KBM-7 (cell line): ENCODE data around the gene SEMG2.

Experiments
- DNase-seq: peaks from one replicate; pipeline ENCODE4 v3.0.0-alpha.2; 2015
- in situ Hi-C: fragments of 300-500 bp; cut with MboI; formaldehyde crosslinking; loops from 2 replicates; pipeline ENCODE4 v1.14.3; 2020; ENCODE audit warnings: low sequenced_read_pairs, low pct_unique_long_range_greater_than_20kb, mixed read lengths

SEMG2 gene

DNA sequence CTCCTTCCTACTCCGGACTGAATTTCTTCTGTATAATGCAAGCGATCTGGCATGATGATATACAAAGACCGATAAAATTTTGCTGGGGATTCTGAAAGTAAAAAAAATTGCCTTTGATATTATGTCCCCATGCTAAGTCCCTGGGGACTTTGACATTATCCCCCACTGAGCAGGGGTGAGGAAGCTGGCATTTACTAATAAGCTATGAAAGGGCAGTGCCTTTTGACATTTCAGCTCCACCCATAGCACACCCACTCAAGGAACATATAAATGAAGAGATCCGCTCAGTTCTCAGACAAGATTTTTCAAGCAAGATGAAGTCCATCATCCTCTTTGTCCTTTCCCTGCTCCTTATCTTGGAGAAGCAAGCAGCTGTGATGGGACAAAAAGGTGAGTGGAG, at the start of gene SEMG2:
Gene SEMG2 (plus strand): TSS at position 298 of the 400 bp plus-strand sequence. CDS start 17 bp downstream, at position 315.
- in situ Hi-C loops = no loop called here

DNA sequence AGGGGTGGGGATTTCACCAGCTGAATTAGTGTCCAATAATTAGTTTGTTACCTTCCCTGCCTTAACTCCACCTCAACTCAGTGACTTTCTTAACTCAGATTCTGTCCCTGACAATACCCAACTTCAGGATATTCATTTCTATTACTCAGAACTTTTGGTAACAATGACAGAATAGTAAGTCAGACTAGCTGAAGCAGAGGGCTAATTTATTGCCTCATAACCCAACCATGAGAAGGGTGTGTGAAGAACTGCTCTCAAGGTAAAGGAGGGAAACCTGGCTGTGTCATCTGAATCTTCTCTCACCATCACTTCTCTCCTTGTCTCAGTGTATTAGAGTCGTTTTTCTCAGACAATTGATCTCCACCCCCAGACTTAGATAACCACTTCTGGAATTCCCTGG, 47.7 kb upstream of the SEMG2 start:
- DNase-seq = no peak

More for the DNA sequence above, at the start of gene SEMG2:
- DNase-seq = no peak

DNA sequence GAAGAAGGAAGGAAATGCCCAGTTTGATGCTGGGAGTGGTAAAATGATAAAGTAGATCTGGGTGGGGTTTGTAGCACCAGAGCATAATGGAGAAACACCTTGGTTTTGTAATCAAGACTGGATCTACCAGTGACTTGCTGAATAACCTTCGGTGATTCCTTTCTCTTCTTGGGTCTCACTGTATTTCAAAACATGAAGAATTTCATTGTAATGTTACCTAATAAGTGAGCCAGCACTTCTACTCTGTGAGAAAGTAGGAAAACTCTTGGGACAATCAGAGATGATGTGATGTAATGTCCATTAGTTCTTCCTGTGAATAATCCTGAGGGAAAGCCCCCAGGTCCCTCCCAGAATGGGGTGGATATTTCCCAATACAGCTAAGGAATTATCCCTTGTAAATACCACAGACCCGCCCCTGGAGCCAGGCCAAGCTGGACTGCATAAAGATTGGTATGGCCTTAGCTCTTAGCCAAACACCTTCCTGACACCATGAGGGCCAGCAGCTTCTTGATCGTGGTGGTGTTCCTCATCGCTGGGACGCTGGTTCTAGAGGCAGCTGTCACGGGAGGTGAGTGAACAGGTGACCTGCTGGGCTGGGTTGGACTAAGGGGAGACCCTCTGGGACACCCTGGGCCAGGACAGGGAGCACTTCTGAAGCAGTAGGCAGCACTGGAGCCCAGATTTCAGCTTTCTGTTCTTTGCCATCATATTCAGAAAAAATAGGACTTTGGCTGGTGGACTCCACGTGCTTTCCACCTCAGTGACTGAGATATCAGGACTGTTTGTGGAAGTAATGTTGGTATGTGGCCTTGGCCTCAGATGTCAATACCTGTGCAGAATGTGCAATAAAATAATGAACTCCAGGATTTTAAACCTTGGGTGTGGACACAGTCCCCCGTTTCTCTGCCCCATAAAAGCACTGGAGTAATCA, 46.5 kb upstream of the SEMG2 start, which contains the start of gene PI3:
Gene PI3 (plus strand): TSS at position 469 of the 931 bp plus-strand sequence. CDS start 21 bp downstream, at position 490.
- no peak for DNase-seq
- in situ Hi-C loops = no loop called here

More for the DNA sequence above, 47.7 kb upstream of the SEMG2 start:
- in situ Hi-C loops = no loop called here

GRCh38 chr20:45176526-45177267, 44.5 kb upstream of the SEMG2 start:
- in situ Hi-C loops = no loop called here

DNA sequence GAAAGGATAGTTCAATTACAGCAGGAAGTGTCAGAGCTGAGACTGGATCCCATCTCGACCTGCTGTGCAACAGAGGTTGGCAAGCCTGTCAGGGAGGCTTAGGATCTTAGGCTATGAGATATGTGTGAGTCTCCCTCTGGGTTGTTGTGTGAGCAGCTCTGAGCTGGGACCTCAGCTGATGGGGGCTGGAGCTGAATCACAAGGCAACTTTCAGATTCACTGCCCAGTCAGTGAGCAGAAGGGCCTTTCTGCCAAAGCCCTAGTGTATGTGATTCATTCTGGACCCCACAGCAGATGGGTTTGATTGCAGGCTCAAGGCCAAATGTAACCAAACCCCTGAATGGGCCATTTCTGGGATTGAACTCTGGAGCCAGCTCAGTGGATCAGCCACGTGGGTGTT, 42.0 kb upstream of the SEMG2 start:
- in situ Hi-C loops = no loop called here
- DNase-seq = no peak

More at GRCh38 chr20:45176526-45177267, 44.5 kb upstream of the SEMG2 start:
- DNase-seq = no peak

GRCh38 chr20:45181639-45182038, 39.5 kb upstream of the SEMG2 start:
- DNase-seq = no peak

GRCh38 chr20:45183084-45183483, 38.1 kb upstream of the SEMG2 start:
- in situ Hi-C loops = no loop called here
- DNase-seq = no peak

More at GRCh38 chr20:45181639-45182038, 39.5 kb upstream of the SEMG2 start:
- in situ Hi-C loops = no loop called here

DNA sequence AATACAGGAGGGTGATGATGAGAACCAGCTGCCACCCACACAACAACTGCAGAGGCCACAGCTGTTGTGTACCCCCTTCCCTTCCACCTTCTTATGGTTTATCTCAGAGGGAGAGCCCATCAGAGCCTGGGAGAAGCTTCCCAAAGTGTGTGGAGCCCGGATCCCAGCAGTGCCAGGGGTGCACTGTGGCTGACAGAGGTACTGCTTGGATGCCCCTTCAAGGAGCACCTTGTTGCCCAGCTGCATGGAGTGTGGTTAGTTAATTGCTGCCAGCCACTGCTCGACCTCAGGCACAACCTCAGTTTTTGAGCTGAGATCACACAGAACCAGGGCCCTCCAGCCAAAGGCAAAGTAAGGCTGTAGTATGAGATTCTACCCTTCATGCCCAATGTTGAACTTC, 33.5 kb upstream of the SEMG2 start:
- no peak for DNase-seq
- in situ Hi-C loops = no loop called here

DNA sequence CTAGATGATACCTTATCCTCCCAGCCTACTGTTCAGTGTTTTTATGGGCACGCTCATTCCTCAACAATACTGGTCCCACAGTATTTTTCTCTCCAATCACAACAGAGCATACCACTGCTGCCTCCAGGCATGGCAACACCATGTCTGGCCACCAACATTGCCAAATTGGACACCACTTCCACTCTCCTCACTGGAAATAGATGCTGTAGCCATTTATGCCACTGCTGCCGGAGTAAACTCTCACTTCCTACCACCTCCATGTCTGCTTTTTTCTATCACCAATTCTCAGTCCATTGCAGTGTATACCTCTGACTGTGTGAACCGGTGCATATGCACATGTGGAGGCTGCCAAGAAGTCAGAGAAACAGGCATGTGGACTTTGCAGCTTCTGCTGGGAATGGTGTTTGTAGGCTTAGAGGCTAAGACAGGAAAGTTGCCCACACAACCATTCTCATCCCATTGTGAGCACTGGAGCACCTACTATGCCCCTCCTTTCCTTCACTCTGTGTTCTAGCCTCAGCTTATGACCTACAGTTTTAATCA, 32.0 kb upstream of the SEMG2 start:
- in situ Hi-C loops = no loop called here
- no peak for DNase-seq

GRCh38 chr20:45189861-45190260, 31.3 kb upstream of the SEMG2 start:
- in situ Hi-C loops = no loop called here
- DNase-seq = no peak

- DNase-seq = no peak
Observed at GRCh38 chr20:45191926-45192325, 29.2 kb upstream of the SEMG2 start.

DNA sequence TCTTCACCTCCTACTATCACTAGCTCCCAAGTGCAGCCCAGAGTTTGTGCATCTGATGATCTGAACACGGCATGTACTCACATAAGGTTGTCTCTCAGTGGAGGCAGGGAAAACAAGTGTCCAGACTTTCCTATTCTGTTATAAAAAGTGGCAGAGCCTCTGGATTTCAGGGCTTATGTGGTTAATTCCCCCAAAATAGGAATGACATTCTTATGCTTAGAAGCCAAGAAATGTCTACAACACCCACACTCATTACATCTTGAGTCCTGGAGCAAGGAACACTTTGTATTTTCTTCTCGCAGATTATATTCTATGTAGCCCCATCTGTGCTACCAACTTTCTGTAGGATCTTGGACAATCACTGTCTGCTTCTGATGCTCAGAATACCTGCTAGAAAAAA, 27.8 kb upstream of the SEMG2 start:
- no peak for DNase-seq
- in situ Hi-C loops = no loop called here

More at GRCh38 chr20:45191926-45192325, 29.2 kb upstream of the SEMG2 start:
- in situ Hi-C loops = no loop called here

DNA sequence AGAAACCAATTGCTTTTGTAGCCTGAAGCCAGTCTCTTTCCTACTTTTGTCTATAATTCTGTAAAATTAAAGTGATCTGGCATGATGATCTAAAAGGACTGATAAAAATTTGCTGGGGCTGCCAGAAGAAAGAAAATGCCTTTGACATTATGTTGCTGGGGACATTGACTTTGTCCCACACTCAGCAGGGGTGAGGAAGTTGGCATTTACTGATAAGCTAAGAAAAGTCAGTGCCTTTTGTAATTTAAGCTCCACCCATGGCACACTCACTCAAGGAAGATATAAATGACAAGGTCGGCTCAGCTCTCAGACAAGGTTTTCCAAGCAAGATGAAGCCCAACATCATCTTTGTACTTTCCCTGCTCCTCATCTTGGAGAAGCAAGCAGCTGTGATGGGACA, 14.4 kb upstream of the SEMG2 start, which contains the start of gene SEMG1:
Gene SEMG1 (plus strand): TSS at position 309 of the 400 bp plus-strand sequence. CDS start 21 bp downstream, at position 330.
- no peak for DNase-seq
- in situ Hi-C loops = no loop called here

GRCh38 chr20:45209924-45210323, 11.2 kb upstream of the SEMG2 start:
- no peak for DNase-seq
- in situ Hi-C loops = no loop called here

- in situ Hi-C loops = no loop called here
- DNase-seq = no peak
Observed at GRCh38 chr20:45211569-45212474, 9.4 kb upstream of the SEMG2 start.

DNA sequence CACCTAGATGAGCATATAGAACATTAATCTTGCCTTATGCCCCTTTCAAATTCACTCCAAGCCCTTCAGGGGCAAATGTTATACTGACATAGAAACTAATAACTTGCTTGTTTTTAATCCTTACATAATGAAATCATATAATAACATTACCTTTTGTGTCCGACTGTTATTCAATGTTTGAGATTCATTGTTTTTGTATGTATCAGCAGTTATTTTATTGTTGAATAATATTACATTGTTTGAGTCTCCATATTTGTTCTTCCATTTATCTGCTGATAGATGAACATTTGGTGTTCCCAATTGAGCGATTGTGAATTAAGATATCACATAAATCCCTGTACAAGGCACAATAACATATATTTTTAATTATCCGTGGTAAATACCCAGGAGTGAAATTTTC, 8.3 kb upstream of the SEMG2 start:
- in situ Hi-C loops = no loop called here
- no peak for DNase-seq

DNA sequence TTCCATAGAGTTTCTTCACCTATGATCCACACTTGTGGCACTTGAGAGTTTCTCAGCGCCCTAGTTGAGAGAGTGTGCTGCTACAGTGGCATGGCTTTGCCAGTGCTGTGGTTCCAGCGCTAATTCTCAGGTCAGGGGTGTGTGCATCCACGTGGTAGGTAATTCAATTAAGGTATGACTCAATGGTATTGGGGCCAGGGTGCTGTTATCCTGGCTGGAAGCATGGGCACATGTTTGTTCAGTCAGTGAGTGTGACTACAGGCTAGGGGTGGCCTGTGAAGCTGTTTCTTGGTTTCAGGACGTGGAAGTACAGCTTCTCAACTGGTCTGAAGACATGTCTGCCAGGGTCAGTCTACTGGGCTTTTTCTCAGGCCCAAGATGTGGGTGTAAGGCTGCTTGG, 3.0 kb upstream of the SEMG2 start:
- in situ Hi-C loops = no loop called here
- no peak for DNase-seq

DNA sequence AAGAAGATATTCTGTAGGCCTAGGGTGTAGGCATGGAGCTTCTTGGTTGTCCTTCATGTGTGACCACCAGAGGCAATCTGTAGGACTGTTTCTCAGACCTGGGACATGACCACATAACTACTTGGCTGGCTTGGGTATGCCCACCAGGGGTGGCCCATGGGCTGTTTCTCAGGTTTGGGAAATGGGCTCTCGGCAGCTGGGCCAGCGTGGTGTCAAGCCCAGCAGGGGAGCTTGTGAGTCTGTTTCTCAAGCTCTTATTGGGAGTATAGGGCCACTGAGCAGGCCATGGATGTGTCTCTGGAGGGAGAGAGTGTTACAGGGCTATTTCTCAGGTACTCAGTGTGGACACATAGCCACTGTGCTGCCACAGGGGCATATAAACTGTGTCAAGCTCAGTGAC, 2.5 kb upstream of the SEMG2 start:
- no peak for DNase-seq
- in situ Hi-C loops = no loop called here

DNA sequence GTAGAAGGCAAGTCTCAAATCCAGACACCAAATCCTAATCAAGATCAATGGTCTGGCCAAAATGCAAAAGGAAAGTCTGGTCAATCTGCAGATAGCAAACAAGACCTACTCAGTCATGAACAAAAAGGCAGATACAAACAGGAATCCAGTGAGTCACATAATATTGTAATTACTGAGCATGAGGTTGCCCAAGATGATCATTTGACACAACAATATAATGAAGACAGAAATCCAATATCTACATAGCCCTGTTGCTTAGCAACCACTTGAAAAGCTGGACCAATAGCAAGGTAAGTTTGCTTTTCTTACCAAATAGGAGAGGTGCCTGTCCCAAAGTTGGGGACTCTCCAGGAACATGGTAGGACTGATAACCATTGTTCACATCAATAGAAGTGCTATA, 2.0 kb downstream of the SEMG2 start:
- in situ Hi-C loops = no loop called here
- no peak for DNase-seq
